Measurements from ENCODE around the gene MATN4. TPM values are rescaled to one million over a fixed set of nuclear protein-coding genes. Genes with fewer than 3 reads are reported as not detected.

The MATN4 gene
- total RNA-seq, 6 experiments from 2014 or later: not detected

DNA sequence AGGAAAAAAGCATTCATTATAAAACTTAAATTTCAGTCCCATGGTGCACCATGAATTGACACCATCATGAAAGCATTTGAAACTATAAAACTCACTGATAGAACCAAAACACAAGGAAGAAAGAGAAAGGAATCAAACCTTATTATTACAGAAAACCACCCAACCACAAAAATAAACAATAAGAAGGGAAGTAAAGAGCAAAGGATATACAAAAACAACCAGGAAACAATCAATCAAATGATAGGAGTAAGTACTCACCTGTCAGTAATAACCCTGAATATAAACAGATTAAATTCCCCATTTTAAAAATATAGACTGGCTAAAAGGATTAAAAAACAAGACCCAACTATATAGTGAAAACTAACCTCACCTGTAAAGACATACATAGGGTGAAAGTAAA is 59.5 kb downstream of the MATN4 start:
- H3K27me3 Mint-ChIP-seq (ENCODE audit: insufficient read depth): peaks cover 12% of the 10 kb centered on the region
- TF ChIP-seq, protein P1, sequence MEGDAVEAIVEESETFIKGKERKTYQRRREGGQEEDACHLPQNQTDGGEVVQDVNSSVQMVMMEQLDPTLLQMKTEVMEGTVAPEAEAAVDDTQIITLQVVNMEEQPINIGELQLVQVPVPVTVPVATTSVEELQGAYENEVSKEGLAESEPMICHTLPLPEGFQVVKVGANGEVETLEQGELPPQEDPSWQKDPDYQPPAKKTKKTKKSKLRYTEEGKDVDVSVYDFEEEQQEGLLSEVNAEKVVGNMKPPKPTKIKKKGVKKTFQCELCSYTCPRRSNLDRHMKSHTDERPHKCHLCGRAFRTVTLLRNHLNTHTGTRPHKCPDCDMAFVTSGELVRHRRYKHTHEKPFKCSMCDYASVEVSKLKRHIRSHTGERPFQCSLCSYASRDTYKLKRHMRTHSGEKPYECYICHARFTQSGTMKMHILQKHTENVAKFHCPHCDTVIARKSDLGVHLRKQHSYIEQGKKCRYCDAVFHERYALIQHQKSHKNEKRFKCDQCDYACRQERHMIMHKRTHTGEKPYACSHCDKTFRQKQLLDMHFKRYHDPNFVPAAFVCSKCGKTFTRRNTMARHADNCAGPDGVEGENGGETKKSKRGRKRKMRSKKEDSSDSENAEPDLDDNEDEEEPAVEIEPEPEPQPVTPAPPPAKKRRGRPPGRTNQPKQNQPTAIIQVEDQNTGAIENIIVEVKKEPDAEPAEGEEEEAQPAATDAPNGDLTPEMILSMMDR (IDR thresholded peaks at IDR 0.05): no peak
- H3K9me3 Mint-ChIP-seq: no peaks in the 10 kb centered on the region

DNA sequence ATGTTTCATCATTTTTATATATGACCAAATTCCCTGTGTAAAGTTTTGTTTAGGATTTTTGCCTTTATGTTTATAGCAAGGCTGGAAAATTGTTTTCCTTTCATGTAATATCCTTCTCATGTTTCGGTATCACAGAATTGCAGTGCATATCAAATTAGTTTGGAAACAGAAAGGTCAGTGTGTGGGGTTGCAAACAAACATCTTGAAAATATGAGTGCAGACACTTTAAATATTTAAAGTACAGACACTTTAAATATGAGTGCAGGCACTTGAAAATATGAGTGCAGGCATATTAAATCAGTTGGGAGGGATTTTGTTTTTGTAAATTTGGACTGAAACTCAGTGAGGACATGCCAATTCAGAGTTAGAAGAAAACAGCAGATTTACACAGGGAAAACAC is 60.2 kb downstream of the MATN4 start:
- no peaks in the 10 kb centered on the region for H3K4me1 Mint-ChIP-seq (ENCODE audit: low read depth)
- H3K27me3 Mint-ChIP-seq (ENCODE audit: insufficient read depth): peaks cover 12% of the 10 kb centered on the region
- H3K27ac Mint-ChIP-seq: no peak overlapping the region
- no peak for DNase-seq
- no peak overlapping the region for H3K4me3 Mint-ChIP-seq
- H3K36me3 Mint-ChIP-seq (ENCODE audit: low read depth): no peaks in the 10 kb centered on the region
- H3K9me3 Mint-ChIP-seq: no peaks in the 10 kb centered on the region
- TF ChIP-seq, protein P1 (IDR thresholded peaks at IDR 0.05): no peak

More for the DNA sequence above, 59.5 kb downstream of the MATN4 start:
- Mint-ChIP-seq H3K4me1 (ENCODE audit: low read depth) (no peaks in the 10 kb centered on the region), H3K4me3 (no peak overlapping the region), H3K27ac (no peak overlapping the region), H3K36me3 (ENCODE audit: low read depth) (no peaks in the 10 kb centered on the region)
- DNase-seq: no peak

DNA sequence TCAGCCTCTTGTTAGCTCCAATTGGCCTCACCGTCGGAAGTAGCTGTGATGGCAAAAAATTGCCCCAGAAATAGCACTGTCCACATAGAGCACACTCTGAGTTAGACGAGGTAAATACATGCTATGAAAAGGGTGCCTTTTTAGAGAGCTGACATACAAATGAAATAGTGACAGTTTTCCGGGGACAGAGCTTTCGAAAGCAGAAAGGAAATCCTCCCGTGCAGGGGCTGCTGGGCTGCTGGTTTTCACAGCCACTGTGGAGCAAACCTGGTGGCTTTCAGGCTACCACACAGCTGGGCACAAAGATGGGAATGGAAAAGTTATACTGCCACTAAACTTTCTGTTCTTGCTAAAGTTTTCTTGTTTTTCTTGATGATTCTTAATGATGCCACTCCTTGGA is 62.0 kb downstream of the MATN4 start:
- no peaks in the 10 kb centered on the region for H3K36me3 Mint-ChIP-seq (ENCODE audit: low read depth)
- no peaks in the 10 kb centered on the region for H3K9me3 Mint-ChIP-seq
- H3K27ac Mint-ChIP-seq: no peak overlapping the region
- no peaks in the 10 kb centered on the region for H3K4me1 Mint-ChIP-seq (ENCODE audit: low read depth)
- peaks cover 5% of the 10 kb centered on the region for H3K27me3 Mint-ChIP-seq (ENCODE audit: insufficient read depth)
- H3K4me3 Mint-ChIP-seq: no peak overlapping the region
- TF ChIP-seq, protein P1 (IDR thresholded peaks at IDR 0.05): no peak
- DNase-seq: no peak

Other genes with a start within 250 kb of the MATN4 start
- gene KCNS1, start 207.2 kb downstream of the MATN4 start, total RNA-seq (2021; fragmentation: NEBNext Ultra II Directional; extraction: Animal tissue kit (Norgen Biotek cat#: 25700)): under 1 TPM; 0.46 to 0.95 (median 0.73) TPM
- not detected for gene WFDC5, start 193.1 kb downstream of the MATN4 start, total RNA-seq (2021; fragmentation: NEBNext Ultra II Directional; extraction: Animal tissue kit (Norgen Biotek cat#: 25700))
- not detected for gene WFDC12, start 183.8 kb downstream of the MATN4 start, total RNA-seq (2021; fragmentation: NEBNext Ultra II Directional; extraction: Animal tissue kit (Norgen Biotek cat#: 25700))
- gene PI3, start 133.4 kb downstream of the MATN4 start, total RNA-seq (2021; fragmentation: NEBNext Ultra II Directional; extraction: Animal tissue kit (Norgen Biotek cat#: 25700)): not detected
- not detected for gene SEMG1, start 101.3 kb downstream of the MATN4 start, total RNA-seq (2021; fragmentation: NEBNext Ultra II Directional; extraction: Animal tissue kit (Norgen Biotek cat#: 25700))
- gene SEMG2, start 86.9 kb downstream of the MATN4 start, total RNA-seq (2021; fragmentation: NEBNext Ultra II Directional; extraction: Animal tissue kit (Norgen Biotek cat#: 25700)): not detected
- under 1 TPM in 2 of 6 experiments, not detected in 4; 0.33 to 0.66 TPM for gene SLPI, start 53.7 kb downstream of the MATN4 start, total RNA-seq (2021; fragmentation: NEBNext Ultra II Directional; extraction: Animal tissue kit (Norgen Biotek cat#: 25700))
- gene RBPJL, start 1.5 kb downstream of the MATN4 start, total RNA-seq (2021; fragmentation: NEBNext Ultra II Directional; extraction: Animal tissue kit (Norgen Biotek cat#: 25700)): not detected
- 100 to 1,000 TPM; 122 to 146 (median 135) TPM for gene SDC4, start 40.1 kb upstream of the MATN4 start, total RNA-seq (2021; fragmentation: NEBNext Ultra II Directional; extraction: Animal tissue kit (Norgen Biotek cat#: 25700))
- gene SYS1, start 54.9 kb upstream of the MATN4 start, total RNA-seq (2021; fragmentation: NEBNext Ultra II Directional; extraction: Animal tissue kit (Norgen Biotek cat#: 25700)): 10 to 100 TPM; 22.9 to 34.1 (median 27.6) TPM
- gene TP53TG5, start 70.0 kb upstream of the MATN4 start, total RNA-seq (2021; fragmentation: NEBNext Ultra II Directional; extraction: Animal tissue kit (Norgen Biotek cat#: 25700)): not detected
- 10 to 100 TPM; 15.2 to 19.5 (median 19.0) TPM for gene DBNDD2, start 100.0 kb upstream of the MATN4 start, total RNA-seq (2021; fragmentation: NEBNext Ultra II Directional; extraction: Animal tissue kit (Norgen Biotek cat#: 25700))
- 10 to 100 TPM; 76.7 to 94.0 (median 81.8) TPM for gene PIGT, start 107.8 kb upstream of the MATN4 start, total RNA-seq (2021; fragmentation: NEBNext Ultra II Directional; extraction: Animal tissue kit (Norgen Biotek cat#: 25700))
- gene WFDC2, start 161.5 kb upstream of the MATN4 start, total RNA-seq (2021; fragmentation: NEBNext Ultra II Directional; extraction: Animal tissue kit (Norgen Biotek cat#: 25700)): under 1 TPM in 1 of 6 experiments, not detected in 5; 0.97 TPM
- gene SPINT3, start 207.3 kb upstream of the MATN4 start, total RNA-seq (2021; fragmentation: NEBNext Ultra II Directional; extraction: Animal tissue kit (Norgen Biotek cat#: 25700)): not detected
- gene WFDC6, start 231.2 kb upstream of the MATN4 start, total RNA-seq (2021; fragmentation: NEBNext Ultra II Directional; extraction: Animal tissue kit (Norgen Biotek cat#: 25700)): not detected
- gene EPPIN, start 239.1 kb upstream of the MATN4 start, total RNA-seq (2021; fragmentation: NEBNext Ultra II Directional; extraction: Animal tissue kit (Norgen Biotek cat#: 25700)): not detected

Data from HFFc6 (cell line).